RPMI7951 (cell line): Measurements from ENCODE around the gene CCDC24. TPM values are rescaled to one million over a fixed set of nuclear protein-coding genes. Genes with fewer than 3 reads are reported as not detected.

Experiments
- DNase-seq: peaks from one replicate; pipeline ENCODE4 v3.0.0-alpha.2; 2012; ENCODE audit warnings: low read depth
- total RNA-seq: library from RNA; depleted of rRNA; stranded (reverse); fragments of >200 nt; shearing (Covaris generic); gene quantifications from 2 replicates; pipeline ENCODE4 v1.2.3, GENCODE V29; 2014

CCDC24 gene
- total RNA-seq, 1 experiment from 2014 or later, result 5.5 TPM

DNA sequence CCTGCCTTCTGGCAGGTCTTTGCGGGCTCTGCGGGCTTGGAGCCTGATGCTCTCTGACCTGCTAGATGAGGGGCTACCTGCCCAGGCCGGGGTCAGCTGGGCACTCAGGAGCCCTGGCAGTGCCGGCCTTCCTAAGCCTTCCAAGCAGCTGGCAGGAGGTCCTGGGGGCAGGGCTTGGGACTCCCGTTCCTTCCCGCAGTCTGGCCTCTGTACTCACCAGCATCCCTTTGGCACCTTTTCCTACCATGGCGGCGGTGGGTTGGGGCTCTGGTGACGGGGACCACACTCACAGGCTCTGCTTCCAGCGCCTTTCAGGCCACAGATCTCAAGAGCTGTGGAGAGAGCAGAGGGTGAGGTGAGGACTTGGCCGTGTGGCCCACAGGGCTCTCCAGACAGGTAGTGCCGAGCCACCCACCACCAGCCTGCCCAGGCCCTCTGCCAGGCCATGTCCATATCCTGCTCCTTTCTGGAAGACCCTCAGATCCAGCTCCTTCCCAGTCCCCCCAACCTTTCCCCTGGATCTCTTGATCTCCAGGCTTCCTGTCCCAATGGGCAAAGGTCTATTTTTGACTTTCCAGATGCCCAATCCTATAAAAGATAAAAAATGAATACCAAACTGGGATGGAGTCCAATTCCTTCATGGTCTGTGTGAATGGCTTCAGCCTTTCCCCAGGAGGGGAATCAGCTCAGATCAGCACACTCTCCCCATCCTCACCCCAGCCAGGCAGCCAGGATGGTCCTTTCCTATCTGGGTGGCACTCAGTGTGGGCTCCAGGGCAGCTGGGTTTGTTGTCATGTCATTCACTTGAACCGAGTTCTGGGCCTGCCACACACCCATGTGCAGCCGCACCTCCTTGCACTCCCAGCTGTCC lies 32.9 kb downstream of the CCDC24 start:
- no peak for DNase-seq

GRCh38 chr1:44024903-44025525 lies 33.6 kb downstream of the CCDC24 start:
- peak; percentile 52 for DNase-seq

- no peak for DNase-seq
Measured at GRCh38 chr1:44025816-44026215, 34.4 kb downstream of the CCDC24 start.

DNA sequence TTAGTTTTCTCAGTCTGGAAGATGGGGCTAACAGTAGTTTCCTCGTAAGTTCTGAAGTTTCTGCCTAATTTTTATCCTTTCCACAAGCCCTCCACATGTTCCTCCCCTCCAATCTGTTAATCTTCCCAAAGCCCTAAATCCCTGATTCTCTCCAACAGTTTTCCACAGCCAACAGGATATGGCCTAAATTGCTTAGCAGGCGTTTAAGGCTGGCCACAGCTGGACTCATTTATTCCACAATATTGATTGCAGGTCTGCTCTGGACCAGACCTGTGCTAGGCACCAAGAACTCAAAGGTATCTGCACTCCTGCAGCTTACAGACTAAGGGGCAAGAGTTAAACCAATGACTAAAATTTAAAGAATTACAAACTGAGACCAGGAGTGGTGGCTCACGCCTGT lies 35.9 kb downstream of the CCDC24 start:
- DNase-seq, result no peak

DNA sequence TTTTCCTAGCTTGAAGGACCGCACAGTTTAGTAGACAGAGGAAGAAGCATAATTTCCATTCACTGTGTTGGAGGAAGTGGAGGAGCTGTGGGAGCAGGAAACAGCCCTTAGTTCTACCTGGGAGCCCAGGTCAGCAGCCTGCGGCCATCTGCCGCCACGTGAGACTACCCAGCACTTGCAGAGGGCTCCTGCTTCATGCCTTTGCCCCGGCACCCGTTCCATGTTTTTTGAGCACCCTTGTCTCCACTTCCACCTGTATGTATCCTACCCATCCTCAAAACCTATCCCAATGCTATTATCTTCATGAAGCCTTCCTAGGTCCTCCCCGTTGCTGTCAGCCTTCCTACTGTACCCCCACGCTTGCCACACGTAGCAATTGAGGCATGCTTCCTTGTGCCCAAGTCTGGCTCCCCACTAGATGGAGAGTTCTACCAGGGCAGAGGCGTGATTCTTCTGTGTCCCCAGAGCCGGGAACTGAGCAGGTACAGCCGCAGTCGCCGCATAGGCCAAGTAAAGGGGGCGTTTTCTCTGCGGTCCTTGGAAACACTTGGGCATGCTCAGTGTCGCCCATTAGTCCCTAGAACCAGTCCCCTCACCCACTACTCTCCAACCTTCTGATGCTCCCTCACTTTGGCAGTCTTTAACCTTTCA lies 38.0 kb downstream of the CCDC24 start:
- DNase-seq, result peak; percentile 35

DNA sequence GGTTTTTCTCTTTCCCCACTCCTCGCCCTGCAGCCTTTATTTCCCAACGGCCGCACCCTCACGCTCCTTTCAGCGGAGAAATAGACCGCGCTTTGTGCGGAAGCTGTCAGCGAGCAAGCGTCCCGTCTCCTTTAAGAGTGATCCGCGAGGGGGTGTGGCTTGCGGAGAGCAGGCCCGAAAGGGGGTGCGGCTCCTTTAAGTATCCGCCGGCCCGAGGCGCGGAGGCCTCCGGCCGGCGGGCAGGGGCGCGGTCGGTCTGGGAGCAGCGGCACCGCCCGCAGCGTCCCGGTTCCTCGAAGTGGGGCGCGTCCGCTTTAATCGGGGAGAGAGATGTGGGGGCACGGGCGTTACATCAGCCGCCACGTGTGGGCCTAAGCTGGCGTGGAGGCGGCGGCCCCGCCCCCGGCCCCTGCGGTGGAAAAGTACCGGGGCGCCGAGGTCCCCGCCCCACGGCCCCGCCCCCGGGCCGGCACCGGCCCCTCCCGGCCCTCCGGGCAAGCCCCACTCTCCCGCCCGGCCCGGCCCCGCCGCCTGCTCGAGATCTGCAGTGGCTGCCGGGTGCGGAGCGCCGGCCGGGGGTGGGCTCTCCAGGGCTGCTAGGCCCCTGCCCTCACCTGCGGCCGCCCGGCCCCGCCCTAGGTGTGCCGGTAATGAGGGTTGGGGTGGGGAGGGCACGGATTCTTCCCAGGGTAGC lies 38.7 kb downstream of the CCDC24 start:
- DNase-seq, result peak; percentile 87

GRCh38 chr1:44030605-44031251 lies 39.3 kb downstream of the CCDC24 start:
- DNase-seq, result peak; percentile 58

GRCh38 chr1:44031252-44032169 lies 40.1 kb downstream of the CCDC24 start, which contains the start of gene SLC6A9:
TSS of gene SLC6A9 (minus strand) at chr1:44031462. CDS start at chr1:44024277, 7,185 bp downstream.
- DNase-seq, result peak; percentile 86

- DNase-seq, result no peak
Measured at GRCh38 chr1:44032170-44032790, 40.9 kb downstream of the CCDC24 start.

GRCh38 chr1:44033041-44033575 lies 41.7 kb downstream of the CCDC24 start:
- DNase-seq, result no peak

- no peak for DNase-seq
Measured at GRCh38 chr1:44033756-44034155, 42.4 kb downstream of the CCDC24 start.

GRCh38 chr1:44034423-44034822 lies 43.0 kb downstream of the CCDC24 start:
- DNase-seq, result no peak

DNA sequence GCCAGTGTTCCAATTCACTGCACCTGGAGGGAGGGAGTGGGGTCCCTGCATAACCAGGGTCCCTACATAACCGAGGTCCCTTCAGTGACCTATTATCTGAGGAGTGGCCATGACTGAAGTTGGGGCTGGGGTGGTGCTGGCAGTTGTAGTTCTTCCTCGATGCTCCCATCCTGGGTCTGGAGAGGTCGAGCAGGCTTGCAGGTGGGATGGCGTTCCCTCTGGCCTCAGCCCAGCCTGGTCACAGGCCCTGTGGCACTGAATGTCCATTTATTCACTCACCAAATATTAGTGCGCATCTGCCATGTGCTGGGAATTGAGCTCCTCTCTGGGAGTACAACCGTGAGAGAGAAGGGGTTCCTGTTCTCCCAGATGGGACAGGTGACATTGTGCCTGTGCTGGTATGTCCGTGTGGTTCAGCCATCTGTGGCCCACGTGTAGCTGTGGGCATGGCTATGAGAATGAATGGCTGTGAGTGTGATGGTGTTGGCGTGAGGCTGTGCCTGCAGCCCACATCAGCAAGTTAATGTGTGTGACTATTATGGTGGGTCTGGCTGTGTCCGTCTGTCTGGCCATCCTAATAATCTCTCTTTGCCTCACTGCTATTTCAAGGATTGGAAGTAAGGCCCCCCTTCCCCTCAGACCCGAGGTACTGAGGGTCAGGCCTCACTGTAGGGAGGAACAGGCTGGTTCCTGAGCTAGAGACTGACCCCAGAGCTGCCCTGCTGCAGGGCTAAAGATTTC lies 43.7 kb downstream of the CCDC24 start:
- DNase-seq, result no peak

DNA sequence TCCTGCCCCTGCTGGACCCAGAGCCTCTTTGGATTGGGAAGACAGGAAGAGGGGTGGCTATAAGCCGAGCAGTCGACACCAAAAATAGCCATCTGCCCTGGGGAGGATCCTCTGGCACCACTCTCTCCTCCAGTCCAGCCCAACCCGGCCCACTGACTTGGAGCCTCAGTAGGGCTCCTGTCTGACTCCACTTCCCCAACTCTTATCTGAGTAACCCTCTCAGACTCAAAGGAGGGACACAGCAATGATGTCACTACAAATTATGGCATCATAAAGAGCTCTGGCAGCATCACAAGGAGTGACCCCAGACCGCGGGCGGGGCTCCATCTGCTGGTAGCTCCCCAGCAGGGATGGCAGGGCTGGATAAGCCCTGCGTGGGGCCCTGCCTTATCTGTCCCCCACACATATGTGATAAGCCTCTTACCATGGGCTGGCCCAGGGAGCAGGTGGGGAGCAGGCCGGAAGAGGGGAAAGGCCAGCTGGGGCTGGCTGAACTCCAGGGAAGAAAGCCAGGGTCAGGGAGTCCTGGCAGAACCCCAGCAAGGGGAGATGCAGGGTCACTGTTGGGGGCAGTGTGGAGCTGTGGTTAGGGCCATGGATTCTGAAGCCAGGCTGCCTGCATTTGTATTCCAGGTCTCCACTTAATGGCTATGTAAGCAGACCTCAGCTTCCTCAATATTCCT lies 44.5 kb downstream of the CCDC24 start:
- DNase-seq, result no peak

DNA sequence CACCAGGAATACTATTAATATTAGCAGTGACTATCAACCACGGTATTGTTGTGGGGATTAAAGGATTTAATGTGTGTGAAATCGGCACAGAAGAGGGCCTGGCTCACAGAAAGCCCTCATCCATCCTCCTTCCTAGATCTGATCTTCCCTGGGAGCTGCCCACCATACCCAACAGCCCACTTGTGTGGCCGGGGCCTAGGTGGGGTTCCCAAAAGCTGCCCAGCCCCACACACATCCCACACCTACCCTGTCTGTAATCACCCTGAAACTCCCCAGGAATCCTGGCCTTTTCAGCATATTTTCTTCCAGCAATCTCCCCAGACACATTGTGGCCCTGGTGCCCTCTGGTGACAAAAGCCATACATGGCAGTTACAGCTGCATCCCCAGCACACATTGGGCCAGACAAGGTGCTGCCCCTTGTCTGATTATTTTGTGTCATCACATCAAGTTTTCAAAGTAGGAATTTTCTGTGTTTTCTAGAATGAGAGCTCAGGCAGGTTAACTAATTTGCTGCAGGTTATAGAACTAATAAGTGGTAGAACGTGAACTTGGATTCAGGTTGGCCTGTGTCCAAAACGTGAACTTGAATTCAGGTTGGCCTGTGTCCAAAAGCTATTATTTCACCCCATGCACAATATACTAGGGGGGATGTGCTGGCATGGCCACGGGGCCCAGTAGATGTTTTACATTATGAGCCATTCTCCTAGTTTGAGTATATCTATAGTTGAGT lies 45.2 kb downstream of the CCDC24 start:
- DNase-seq, result peak; percentile 76

- no peak for DNase-seq
Measured at GRCh38 chr1:44037154-44037553, 45.8 kb downstream of the CCDC24 start.

- DNase-seq, result no peak
Measured at GRCh38 chr1:44038876-44039657, 47.7 kb downstream of the CCDC24 start.
